ACC112 (cell line): ENCODE results near the gene SLC13A2.

Source experiments
- H2AFZ ChIP-seq: fragments of 200-600 bp; sonication (generic); one replicate; pipeline ENCODE4 v1.6.0; 2017; ENCODE audit warnings: antibody characterized with exemption, low read length; ENCODE audit not compliant: unreplicated experiment
- H3K27ac ChIP-seq: fragments of 200-600 bp; sonication (generic); 2 replicates; pipeline ENCODE4 v1.5.1; 2014; ENCODE audit warnings: low read depth, mild to moderate bottlenecking, antibody characterized with exemption, low read length, moderate library complexity
- H3K27me3 ChIP-seq: fragments of 200-600 bp; sonication (generic); 2 replicates; pipeline ENCODE4 v1.6.1; 2014; ENCODE audit warnings: mild to moderate bottlenecking, antibody characterized with exemption, low read length, moderate library complexity, mixed read lengths; ENCODE audit not compliant: insufficient read depth
- H3K36me3 ChIP-seq: fragments of 200-600 bp; sonication (generic); 2 replicates; pipeline ENCODE4 v1.6.1; 2016; ENCODE audit warnings: mild to moderate bottlenecking, antibody characterized with exemption, low read length, moderate library complexity, mixed read lengths; ENCODE audit not compliant: insufficient read depth
- H3K4me1 ChIP-seq: fragments of 200-600 bp; sonication (generic); one replicate; pipeline ENCODE4 v1.6.1; 2016; ENCODE audit warnings: low read length, mixed read lengths; ENCODE audit not compliant: insufficient read depth, unreplicated experiment, control insufficient read depth
- H3K4me3 ChIP-seq: fragments of 200-600 bp; sonication (generic); 2 replicates; pipeline ENCODE4 v1.5.1; 2014; ENCODE audit warnings: mild to moderate bottlenecking, low read depth, low read length
- H3K79me2 ChIP-seq: fragments of 200-600 bp; sonication (generic); one replicate; pipeline ENCODE4 v1.6.0; 2016; ENCODE audit warnings: low read length; ENCODE audit not compliant: control insufficient read depth, unreplicated experiment, insufficient read depth

The SLC13A2 gene

DNA sequence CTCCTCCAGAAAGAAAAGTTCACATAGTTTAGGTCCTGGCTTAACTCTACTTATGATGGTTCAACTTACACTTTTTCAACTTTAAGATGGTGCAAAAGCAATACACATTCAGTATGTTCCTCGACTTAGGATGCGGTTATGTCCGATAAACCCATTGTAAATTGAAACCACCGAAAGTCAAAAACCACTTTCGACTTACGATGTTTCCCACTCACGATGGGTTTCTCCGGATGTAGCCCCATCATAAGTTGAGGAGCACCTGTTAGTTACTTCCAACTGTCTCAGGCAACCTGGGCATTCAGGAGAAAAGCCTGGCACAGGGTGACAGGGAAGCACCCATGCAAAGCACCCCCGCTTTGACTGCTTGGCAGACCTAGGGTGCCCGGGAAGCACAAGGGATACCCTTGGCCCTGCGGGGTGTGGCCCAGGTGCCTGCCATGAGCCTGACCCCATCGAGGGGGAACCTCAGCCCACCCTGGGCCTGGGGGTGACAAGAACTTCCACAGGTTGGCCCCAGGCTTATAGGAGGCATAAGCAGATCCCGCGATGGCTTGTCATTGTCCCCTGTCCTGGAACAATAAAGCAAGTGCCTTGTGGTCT is 65.0 kb downstream of the SLC13A2 start:
- H3K27me3 ChIP-seq: no peaks in the 10 kb centered on the region

DNA sequence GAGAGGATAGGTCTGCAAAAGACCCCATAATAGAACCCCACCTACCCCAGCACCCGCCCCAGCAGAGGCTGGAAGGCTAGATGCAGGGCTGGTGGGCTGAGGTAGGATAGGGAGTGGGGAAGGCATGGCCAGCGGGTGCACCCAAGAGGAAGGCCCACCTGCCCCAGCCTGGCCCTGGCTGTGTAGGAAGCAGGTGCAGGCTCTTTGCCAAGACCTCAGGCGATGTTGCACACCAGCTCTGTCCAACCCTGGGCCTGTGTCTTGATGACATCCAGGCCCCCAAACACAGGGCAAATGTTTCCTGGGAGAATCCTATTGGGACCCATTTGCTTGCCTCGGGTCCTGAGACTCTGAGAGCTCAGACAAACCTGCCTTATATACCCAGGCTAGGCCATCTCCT is 66.8 kb downstream of the SLC13A2 start:
- H3K4me1 ChIP-seq: no peaks in the 10 kb centered on the region
- H3K36me3 ChIP-seq: no peaks in the 10 kb centered on the region
- H3K79me2 ChIP-seq: no peaks in the 10 kb centered on the region
- H3K27ac ChIP-seq: no peak overlapping the region
- H2AFZ ChIP-seq: no peak overlapping the region
- no peak overlapping the region for H3K4me3 ChIP-seq
- H3K27me3 ChIP-seq: no peaks in the 10 kb centered on the region

More for the DNA sequence above, 65.0 kb downstream of the SLC13A2 start:
- Histone ChIP-seq H3K36me3 (no peaks in the 10 kb centered on the region), H3K4me1 (peaks cover under 1% of the 10 kb centered on the region), H3K27ac (no peak overlapping the region), H3K79me2 (no peaks in the 10 kb centered on the region), H2AFZ (no peak overlapping the region), H3K4me3 (no peak overlapping the region)

DNA sequence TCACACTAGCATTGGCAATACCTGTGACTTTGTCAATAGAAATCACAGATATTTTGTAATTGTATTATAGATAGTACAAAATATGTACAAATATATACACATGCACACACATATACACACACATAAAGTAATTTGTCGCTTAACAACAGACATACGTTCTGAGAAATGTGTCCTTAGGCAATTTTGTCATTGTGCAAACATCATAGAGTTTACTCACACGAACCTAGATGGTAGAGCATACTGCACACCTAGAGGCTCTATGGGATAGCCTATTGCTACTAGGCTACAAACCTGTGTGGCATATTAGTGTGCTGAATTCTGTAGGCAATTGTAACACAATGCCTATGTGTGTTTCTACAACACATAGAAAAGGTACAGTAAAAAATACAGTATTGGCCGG is 68.0 kb downstream of the SLC13A2 start:
- Histone ChIP-seq H3K4me3 (no peak overlapping the region), H2AFZ (no peak overlapping the region), H3K27ac (no peak overlapping the region), H3K27me3 (no peaks in the 10 kb centered on the region), H3K4me1 (no peaks in the 10 kb centered on the region), H3K79me2 (no peaks in the 10 kb centered on the region), H3K36me3 (no peaks in the 10 kb centered on the region)

DNA sequence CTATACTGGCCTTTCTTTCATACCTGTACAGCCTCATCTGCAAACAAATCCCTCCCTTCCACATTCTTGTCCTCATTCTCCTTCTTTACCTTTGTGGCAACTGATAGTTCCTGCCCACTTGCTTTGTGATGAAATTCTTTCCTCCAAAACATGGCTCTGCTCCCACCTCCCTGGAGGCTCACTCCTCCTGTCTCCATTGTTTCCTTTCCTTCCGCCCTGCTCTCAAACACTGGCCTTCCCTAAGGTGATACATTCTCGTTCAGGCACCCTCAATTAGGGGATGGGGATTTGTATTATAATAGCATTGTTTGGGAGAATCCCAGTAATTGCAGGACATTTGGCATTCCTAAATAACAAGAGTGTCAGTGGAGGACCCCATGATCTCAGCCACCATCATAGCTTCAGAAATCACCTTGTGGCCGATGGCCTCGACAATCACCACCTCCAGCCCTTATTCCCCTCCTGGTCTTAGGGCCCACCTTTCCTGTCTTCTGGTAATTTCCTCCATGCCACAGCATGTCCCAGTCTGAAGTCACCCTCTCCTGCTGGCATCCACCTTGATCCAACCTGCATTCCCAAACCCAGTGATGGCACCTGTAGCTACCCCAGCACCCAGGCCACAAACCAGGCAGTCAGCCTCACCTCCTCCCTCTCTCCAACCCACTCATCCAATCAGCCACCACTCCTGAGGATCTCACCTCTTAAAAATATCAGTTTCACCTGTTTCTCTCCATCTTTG is 71.1 kb downstream of the SLC13A2 start:
- no peak overlapping the region for H3K27ac ChIP-seq
- H3K79me2 ChIP-seq: no peaks in the 10 kb centered on the region
- H3K4me1 ChIP-seq: no peaks in the 10 kb centered on the region
- H2AFZ ChIP-seq: no peak overlapping the region
- H3K27me3 ChIP-seq: no peaks in the 10 kb centered on the region
- H3K36me3 ChIP-seq: no peaks in the 10 kb centered on the region
- H3K4me3 ChIP-seq: no peak overlapping the region

DNA sequence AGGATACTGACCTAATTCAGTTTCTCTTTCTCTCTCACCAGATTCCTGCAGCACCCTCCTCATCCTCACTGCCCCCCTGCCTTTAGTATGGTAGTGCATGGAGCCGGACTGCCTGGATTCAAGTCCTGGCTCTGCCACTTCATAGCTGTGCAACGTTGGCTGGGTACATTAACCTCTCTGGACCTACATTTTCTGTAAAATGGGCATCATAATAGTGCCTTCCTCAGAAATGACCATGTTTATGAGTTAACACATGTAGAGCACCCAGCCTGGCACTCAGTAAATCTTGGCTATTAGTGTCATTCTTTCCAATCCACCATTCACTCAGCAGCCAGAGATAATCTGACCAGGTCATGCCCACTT is 71.7 kb downstream of the SLC13A2 start:
- Histone ChIP-seq H3K27ac (no peak overlapping the region), H3K4me3 (no peak overlapping the region), H3K79me2 (no peaks in the 10 kb centered on the region), H3K4me1 (no peaks in the 10 kb centered on the region), H3K36me3 (no peaks in the 10 kb centered on the region), H2AFZ (no peak overlapping the region), H3K27me3 (no peaks in the 10 kb centered on the region)

DNA sequence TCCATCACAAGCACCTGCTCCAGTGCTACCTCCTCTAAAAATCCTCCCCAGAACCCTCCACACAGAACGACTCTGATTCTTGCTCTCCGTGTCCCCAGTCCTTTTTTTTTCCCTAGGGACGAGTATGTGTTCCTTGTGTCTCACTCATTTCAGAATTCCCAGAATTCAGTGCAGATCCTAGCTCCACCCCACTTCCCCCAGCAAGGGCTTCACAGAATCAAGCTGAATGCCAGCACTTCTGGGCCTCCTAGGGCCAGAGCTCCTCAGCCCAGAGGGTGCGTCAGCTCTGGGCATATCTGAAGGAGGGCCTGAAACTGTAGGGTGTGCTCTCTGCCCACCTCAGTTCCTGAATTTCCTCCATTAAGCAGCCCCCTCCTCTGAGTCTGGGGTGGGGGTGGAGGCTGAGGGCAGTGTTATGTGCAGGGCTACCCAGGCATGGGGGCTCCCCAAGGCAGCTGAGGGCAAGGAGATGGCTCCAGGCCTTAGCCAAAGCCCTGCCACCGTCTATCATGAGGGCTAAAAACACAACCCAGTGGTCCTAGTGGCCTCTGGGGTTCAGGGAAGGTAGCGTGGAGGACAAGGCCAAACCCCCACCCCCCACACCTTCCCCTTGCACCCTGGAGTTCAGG is 72.5 kb downstream of the SLC13A2 start:
- Histone ChIP-seq H3K4me1 (no peaks in the 10 kb centered on the region), H3K27ac (no peak overlapping the region), H3K27me3 (no peaks in the 10 kb centered on the region), H2AFZ (no peak overlapping the region), H3K79me2 (no peaks in the 10 kb centered on the region), H3K4me3 (no peak overlapping the region), H3K36me3 (no peaks in the 10 kb centered on the region)

DNA sequence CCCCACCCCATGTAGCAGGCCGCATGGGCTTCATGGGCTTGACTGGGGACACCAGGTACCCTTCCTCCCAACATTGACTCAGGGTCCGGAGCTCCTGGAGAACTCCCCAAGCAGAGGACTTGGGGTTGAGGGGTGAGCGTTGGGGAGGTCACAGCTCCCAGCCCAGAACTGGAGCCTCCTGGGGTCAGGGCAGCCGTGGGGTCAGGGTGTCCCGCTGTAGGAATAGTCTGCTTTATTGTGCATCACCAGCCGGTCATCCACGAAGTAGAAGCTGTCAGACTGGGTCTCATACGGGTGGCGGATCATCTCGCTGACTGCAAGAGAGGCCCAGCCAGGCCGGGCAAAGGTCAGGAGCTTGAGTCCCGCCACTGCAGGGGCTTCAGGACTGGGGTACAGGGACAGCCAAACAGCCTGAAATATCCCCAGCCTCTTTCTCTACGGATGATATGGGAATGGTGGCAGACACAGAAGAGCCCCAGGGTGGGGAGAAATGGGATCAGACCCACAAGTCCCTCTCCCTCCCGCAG is 73.7 kb downstream of the SLC13A2 start:
- Histone ChIP-seq H3K4me1 (no peaks in the 10 kb centered on the region), H3K36me3 (no peaks in the 10 kb centered on the region), H3K79me2 (no peaks in the 10 kb centered on the region), H2AFZ (no peak overlapping the region), H3K4me3 (no peak overlapping the region), H3K27me3 (no peaks in the 10 kb centered on the region), H3K27ac (no peak overlapping the region)
